Activated gamma-delta T cell treated with Interleukin-2 at 50 U/mL for 16 hours (primary cell): ENCODE results near the gene MACO1.
"Not testable (repeated sequence)": the region's sequence is repeated elsewhere in the genome, so short reads cannot be mapped to it uniquely, and the experiment has no call there.

Source experiments
- DNase-seq: peaks from one replicate; pipeline ENCODE4 v3.0.0-alpha.2; 2020

The MACO1 gene

GRCh38 chr1:25425098-25426085, 5.3 kb upstream of the MACO1 start:
- DNase-seq = no peak

DNA sequence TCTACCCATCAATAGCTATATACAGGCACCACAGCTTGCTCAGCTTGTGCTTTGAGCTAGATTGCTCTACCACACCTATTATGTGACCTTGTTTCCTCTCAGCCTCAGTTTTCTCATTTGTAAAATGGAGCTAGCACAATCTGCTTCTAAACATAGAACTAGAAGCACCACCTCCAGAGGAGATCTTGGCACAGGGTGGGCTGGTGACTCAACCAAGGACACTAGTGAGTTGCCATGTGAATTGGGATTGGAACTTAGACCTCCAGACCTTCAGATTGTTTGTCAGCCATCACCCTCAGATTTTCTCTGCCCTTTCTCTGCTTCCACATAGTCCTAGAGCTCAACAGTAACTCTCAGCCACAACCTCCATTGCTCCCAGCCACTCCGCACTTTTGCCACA, 3.0 kb upstream of the MACO1 start:
- DNase-seq = no peak

- no peak for DNase-seq
Measured at GRCh38 chr1:25428475-25429166, 2.1 kb upstream of the MACO1 start.

- DNase-seq = peak; percentile 72
Measured at GRCh38 chr1:25430967-25431881, 527 bp downstream of the MACO1 start.

DNA sequence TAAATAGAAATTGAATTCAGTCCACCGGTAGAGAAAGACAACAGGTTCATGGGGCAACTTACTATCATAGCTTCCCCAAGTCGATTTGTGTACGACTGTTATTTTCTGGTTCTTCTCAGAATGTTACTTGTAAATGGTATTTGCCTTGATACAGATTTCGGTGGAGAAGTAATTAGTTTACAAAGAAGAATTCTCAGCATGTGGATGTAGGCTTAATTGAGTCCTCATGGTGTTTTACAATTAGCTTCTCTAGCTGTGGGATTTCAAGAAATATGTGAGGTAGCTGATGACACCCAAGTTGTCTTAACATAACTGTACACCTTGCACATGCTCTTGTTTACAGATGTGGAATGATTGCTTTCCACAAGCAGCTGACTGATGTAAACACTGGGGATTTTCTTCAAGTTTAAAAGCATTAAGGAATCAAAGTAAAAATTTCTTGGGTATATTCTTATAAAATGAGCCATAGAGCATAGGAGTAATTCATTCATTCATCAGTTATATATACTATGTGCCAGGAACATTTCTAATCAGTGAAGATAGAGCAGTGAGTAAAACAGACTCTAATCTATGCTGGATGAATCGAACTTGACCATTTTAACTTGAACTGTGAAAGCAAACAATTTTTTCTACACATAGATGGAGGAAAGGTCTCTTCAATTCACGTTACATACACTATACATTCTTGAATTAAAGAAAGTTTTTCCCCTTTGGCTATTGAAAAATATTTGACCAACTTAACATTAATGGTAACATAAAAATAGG, 1.4 kb downstream of the MACO1 start:
- no peak for DNase-seq

- no peak for DNase-seq
Measured at GRCh38 chr1:25432749-25433388, 2.2 kb downstream of the MACO1 start.

DNA sequence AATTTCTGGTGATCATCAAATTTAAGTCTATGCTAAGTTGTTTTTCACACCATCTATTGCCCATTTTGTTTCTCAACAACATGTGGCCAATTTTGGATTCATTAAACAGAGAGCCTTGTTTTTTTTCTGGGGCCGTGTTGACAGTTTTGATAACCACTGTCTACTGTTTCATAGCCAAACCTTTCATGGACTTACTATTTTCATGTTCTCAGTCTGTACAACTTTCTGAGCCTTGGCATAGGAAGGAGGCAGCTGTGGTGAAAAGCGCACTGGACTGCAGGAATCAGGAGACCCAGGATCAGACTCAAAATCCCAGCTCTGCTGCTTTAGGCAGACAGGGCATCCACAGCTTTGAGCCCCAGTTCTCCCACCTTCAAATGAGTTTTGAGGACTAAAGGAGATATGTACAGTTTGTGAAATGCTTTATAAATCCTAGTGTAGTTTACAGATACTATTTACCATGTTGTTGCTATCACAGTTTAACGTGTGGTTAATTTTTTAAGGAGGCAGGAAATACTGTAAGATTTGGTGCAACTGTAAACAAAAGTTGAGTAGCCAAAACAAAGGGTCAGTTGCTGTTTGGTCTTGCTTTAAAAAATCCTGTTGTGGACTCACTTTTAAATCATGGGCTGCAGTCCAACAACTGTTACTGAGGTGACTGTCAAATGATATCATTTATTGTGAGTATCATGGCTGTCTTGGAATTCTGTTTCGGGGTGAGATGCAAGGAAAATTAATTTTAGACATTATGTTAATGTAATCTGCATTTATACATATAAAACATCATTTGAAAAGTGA, 2.9 kb downstream of the MACO1 start:
- DNase-seq = no peak

DNA sequence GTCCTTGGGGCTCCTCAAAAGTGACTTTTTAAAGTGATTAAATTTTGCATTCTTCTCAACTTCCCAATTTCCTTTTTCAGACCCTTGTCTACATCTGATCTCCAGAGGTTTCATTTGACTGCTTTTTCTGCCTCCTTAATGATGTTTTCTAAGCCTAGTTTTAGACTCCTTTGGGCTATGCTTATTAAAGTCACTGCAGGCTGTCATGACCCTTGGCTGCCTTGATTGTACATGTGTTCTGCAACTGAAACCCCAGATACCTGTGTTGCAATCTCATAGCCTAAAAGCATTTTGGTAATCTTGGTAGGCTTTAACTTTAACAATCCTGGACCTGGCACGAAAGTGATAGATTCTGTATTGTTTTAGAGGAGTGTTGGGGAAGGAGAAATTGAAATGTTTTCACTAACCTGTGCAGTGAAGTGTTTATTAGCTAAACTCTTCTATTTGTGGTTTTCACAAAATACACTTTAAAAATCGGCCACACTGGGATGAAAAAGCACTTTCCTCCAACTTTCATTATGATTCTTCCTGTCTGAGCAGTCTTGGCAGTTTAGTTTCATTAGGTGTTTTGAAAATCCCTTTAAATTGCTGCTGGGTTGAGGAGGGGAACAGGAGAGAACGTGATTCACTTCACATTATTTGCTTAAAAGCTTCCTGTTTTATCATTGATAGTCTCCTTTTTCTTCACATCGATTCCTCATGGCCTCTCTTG, 4.9 kb downstream of the MACO1 start:
- DNase-seq = no peak

- no peak for DNase-seq
Measured at GRCh38 chr1:25437672-25438071, 7.0 kb downstream of the MACO1 start.

GRCh38 chr1:25439287-25439686, 8.6 kb downstream of the MACO1 start:
- no peak for DNase-seq

DNA sequence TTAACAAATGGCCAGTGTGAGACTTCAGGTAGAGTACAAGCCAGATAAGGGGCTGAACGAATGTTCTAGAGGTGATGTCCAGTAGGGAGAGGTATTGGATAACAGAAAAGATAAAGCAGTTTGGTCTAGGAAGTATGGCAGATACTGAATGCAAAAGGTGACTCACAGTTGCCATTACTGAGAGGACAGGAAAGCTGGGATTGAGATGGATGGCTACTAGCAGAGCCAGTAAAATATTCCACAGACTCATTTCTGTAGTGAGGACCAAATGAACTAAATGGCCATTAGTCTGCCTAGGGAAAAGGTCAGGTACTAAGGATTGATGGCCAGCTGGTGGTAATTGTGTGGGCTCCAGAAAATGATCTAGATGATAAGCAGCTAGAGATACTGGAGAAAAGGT, 11.5 kb downstream of the MACO1 start:
- no peak for DNase-seq

GRCh38 chr1:25443030-25443699, 12.5 kb downstream of the MACO1 start:
- no peak for DNase-seq

- DNase-seq = not testable (repeated sequence)
Measured at GRCh38 chr1:25444604-25445003, 13.9 kb downstream of the MACO1 start.

DNA sequence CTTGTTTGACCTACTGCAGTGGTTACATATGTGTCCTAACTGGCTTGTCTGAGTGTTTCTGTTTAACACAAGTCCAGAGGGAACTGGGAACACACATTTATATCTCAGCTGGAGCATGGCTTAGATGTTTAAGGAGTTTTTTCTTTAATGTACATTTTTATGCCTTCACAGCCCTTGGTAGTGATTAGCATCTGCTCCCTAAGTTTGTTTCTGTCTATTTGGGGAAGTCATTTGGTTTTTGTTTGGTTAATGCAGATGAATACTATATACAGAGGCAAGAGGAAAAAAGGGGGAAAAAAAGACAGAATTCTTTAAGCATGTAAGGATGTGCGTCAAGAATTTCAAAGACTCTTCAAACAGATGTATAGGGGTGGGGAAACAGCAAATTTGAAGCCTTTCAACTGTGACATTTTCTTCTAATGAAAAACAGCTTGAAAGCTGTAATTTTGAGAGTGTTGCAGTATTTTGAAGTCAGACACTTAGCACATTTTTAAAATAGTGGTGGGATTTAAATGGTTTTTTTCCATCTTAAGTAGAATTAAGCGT, 15.4 kb downstream of the MACO1 start:
- no peak for DNase-seq

DNA sequence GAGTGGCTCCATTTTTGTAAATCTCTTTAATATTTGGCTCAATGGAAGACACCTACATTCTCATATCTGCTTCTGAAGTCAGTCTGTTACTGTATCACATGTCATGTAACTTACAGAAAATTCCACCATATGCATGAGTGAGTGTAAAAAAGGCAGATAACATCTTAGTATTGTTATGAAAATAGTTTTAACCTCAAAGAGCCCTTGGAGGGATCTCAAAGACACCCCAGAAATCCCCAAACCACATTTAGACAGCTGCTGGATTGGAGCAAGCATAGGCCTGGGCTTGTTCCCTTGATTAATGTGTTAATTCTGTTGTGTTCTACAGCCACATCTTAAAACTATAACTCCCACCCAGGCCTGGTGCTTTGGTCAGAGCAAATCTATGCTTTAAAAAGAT, 16.9 kb downstream of the MACO1 start:
- no peak for DNase-seq

DNA sequence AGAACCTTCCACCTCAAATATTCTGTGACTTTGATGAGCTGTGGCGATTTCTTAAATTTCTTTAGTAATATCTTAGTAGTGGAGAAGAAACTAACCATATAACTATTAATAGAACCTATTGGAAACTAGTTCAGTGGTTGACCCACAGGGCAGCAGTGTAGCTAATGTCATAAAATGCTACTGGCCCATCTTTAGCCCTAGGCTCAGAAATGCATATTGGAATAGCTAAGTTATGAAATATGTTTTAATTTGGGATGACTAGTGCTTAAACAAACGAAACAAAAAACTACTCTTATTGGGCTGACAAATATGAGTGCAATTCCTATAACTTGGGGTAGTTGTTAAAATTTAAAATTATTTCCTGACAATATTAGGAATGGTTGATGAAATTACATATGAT, 20.2 kb downstream of the MACO1 start:
- no peak for DNase-seq

- no peak for DNase-seq
Measured at GRCh38 chr1:25451908-25452307, 21.2 kb downstream of the MACO1 start.

DNA sequence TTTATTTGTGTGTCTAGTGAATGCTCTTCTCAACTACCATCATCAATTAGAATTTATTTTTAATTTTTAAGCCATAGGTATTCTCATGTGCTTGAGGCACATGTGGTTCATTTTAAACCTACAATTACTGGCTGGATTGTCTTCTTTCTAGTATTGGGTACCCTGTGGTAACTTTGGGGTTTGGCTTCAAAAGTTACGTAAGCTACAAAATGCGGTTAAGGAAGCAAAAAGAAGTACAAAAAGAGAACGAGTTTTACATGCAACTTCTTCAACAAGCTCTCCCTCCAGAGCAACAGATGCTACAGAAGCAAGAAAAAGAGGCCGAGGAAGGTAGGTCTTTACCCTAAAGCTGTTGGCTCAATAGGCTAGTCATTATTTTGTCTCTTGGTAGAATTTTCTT, 25.8 kb downstream of the MACO1 start:
- no peak for DNase-seq
